HUES48 (cell line): ENCODE measurements around the gene PDSS2.

Experiments
- H3K27ac ChIP-seq: one replicate; pipeline ENCODE4 v1.7.0; 2013; ENCODE audit warnings: low read depth, low read length, inconsistent platforms
- H3K27me3 ChIP-seq: 2 replicates; pipeline ENCODE4 v1.6.1; 2013; ENCODE audit warnings: mild to moderate bottlenecking, low read length; ENCODE audit not compliant: control insufficient read depth, insufficient read depth
- H3K36me3 ChIP-seq: 2 replicates; pipeline ENCODE4 v1.6.1; 2013; ENCODE audit warnings: low read length; ENCODE audit not compliant: control insufficient read depth, insufficient read depth
- H3K4me1 ChIP-seq: 2 replicates; pipeline ENCODE4 v1.6.1; 2013; ENCODE audit warnings: mild to moderate bottlenecking, low read length; ENCODE audit not compliant: control insufficient read depth, insufficient read depth
- H3K4me3 ChIP-seq: 2 replicates; pipeline ENCODE4 v1.5.1; 2013; ENCODE audit warnings: mild to moderate bottlenecking, low read depth, low read length
- H3K9ac ChIP-seq: 2 replicates; pipeline ENCODE4 v1.6.1; 2013; ENCODE audit warnings: mild to moderate bottlenecking, low read depth, low read length, moderate library complexity
- H3K9me3 ChIP-seq: 2 replicates; pipeline ENCODE4 v1.6.1; 2013; ENCODE audit warnings: low read length; ENCODE audit not compliant: control insufficient read depth, insufficient read depth

PDSS2 gene

GRCh38 chr6:107459283-107460082 is at the start of gene PDSS2:
Gene PDSS2, minus strand, starts transcription at chr6:107459564. Its CDS starts 279 bp downstream, at chr6:107459285.
- no peaks in the 10 kb centered on the region for H3K27me3 ChIP-seq
- no peaks in the 10 kb centered on the region for H3K9me3 ChIP-seq
- peak within 1 kb of the TSS; percentile 89 for H3K4me3 ChIP-seq
- H3K4me1 ChIP-seq: peaks cover 5% of the 10 kb centered on the region; the same call in 1 of the 2 replicates
- H3K9ac ChIP-seq: peak within 1 kb of the TSS; percentile 71
- H3K27ac ChIP-seq: peak within 1 kb of the TSS; percentile 82
- H3K36me3 ChIP-seq: no peaks in the 10 kb centered on the region

- Histone ChIP-seq H3K4me3 (no peak overlapping the region), H3K36me3 (peaks cover 2% of the 10 kb centered on the region; the same call in 1 of the 2 replicates), H3K9me3 (no peaks in the 10 kb centered on the region), H3K9ac (no peak overlapping the region), H3K27ac (no peak overlapping the region), H3K4me1 (peaks cover 35% of the 10 kb centered on the region), H3K27me3 (no peaks in the 10 kb centered on the region)
Measured at GRCh38 chr6:107506145-107506544, 46.8 kb upstream of the PDSS2 start.

- H3K9me3 ChIP-seq: no peaks in the 10 kb centered on the region
- peaks cover 2% of the 10 kb centered on the region; the same call in 1 of the 2 replicates for H3K36me3 ChIP-seq
- H3K27me3 ChIP-seq: no peaks in the 10 kb centered on the region
- H3K9ac ChIP-seq: no peak overlapping the region
- H3K4me3 ChIP-seq: no peak overlapping the region
- H3K4me1 ChIP-seq: peaks cover 18% of the 10 kb centered on the region
- no peak overlapping the region for H3K27ac ChIP-seq
Measured at GRCh38 chr6:107504270-107505026, 45.1 kb upstream of the PDSS2 start.

GRCh38 chr6:107496892-107497684 is 37.7 kb upstream of the PDSS2 start:
- no peak overlapping the region for H3K4me3 ChIP-seq
- no peak overlapping the region for H3K9ac ChIP-seq
- H3K36me3 ChIP-seq: no peaks in the 10 kb centered on the region
- no peak overlapping the region for H3K27ac ChIP-seq
- peaks cover 27% of the 10 kb centered on the region for H3K4me1 ChIP-seq
- no peaks in the 10 kb centered on the region for H3K9me3 ChIP-seq
- peaks cover 14% of the 10 kb centered on the region for H3K27me3 ChIP-seq

GRCh38 chr6:107495971-107496370 is 36.6 kb upstream of the PDSS2 start:
- Histone ChIP-seq H3K36me3 (no peaks in the 10 kb centered on the region), H3K9ac (no peak overlapping the region), H3K4me3 (no peak overlapping the region), H3K9me3 (no peaks in the 10 kb centered on the region), H3K27ac (no peak overlapping the region), H3K27me3 (peaks cover 25% of the 10 kb centered on the region), H3K4me1 (peaks cover 33% of the 10 kb centered on the region)

GRCh38 chr6:107495196-107495643 is 35.9 kb upstream of the PDSS2 start:
- Histone ChIP-seq H3K27ac (no peak overlapping the region), H3K9me3 (no peaks in the 10 kb centered on the region), H3K4me1 (peaks cover 33% of the 10 kb centered on the region), H3K36me3 (no peaks in the 10 kb centered on the region), H3K9ac (no peak overlapping the region), H3K4me3 (no peak overlapping the region), H3K27me3 (peaks cover 31% of the 10 kb centered on the region)

- Histone ChIP-seq H3K9me3 (no peaks in the 10 kb centered on the region), H3K27ac (no peak overlapping the region), H3K27me3 (peaks cover 38% of the 10 kb centered on the region), H3K9ac (no peak overlapping the region), H3K4me1 (peaks cover 33% of the 10 kb centered on the region), H3K4me3 (peak overlapping the region; percentile 1; the same call in 1 of the 2 replicates), H3K36me3 (no peaks in the 10 kb centered on the region)
Measured at GRCh38 chr6:107493158-107494057, 34.0 kb upstream of the PDSS2 start.

GRCh38 chr6:107491760-107492660 is 32.6 kb upstream of the PDSS2 start:
- H3K27me3 ChIP-seq: peaks cover 52% of the 10 kb centered on the region
- H3K9ac ChIP-seq: no peak overlapping the region
- peak overlapping the region; percentile 79 for H3K4me3 ChIP-seq
- no peaks in the 10 kb centered on the region for H3K9me3 ChIP-seq
- no peak overlapping the region for H3K27ac ChIP-seq
- H3K36me3 ChIP-seq: no peaks in the 10 kb centered on the region
- H3K4me1 ChIP-seq: peaks cover 28% of the 10 kb centered on the region

- peaks cover 28% of the 10 kb centered on the region for H3K4me1 ChIP-seq
- H3K4me3 ChIP-seq: peak overlapping the region; percentile 79
- no peak overlapping the region for H3K27ac ChIP-seq
- H3K9me3 ChIP-seq: no peaks in the 10 kb centered on the region
- H3K9ac ChIP-seq: no peak overlapping the region
- H3K27me3 ChIP-seq: peaks cover 60% of the 10 kb centered on the region
- H3K36me3 ChIP-seq: no peaks in the 10 kb centered on the region
Measured at GRCh38 chr6:107491138-107491609, 31.8 kb upstream of the PDSS2 start.
